Transverse colon (tissue), 4 donors: ENCODE results near the gene GJC1.

Source experiments
- CTCF ChIP-seq, 5 experiments: fragments of 200-600 bp in 3 of 5; fragments of 450-650 bp in 2 of 5; sonication (generic) in 3 of 5; IDR thresholded peaks; 1 replicate in 2 of 5; 2 replicates in 3 of 5; pipeline ENCODE4 v1.5.1; 2016 to 2017; ENCODE audit warnings: antibody characterized with exemption in 5 of 5, inconsistent platforms in 3 of 5, mild to moderate bottlenecking in 2 of 5, moderate library complexity in 1 of 5
- POLR2A ChIP-seq: fragments of 450-650 bp; IDR thresholded peaks from one replicate; pipeline ENCODE4 v1.6.1; 2016; ENCODE audit warnings: antibody characterized with exemption, mild to moderate bottlenecking, moderate library complexity
- POLR2AphosphoS5 ChIP-seq, 3 donors: sonication (generic); formaldehyde crosslinking; IDR thresholded peaks; one replicate each; pipeline ENCODE4 v1.6.1; 2016; ENCODE audit warnings: antibody characterized with exemption in 3 of 3

GRCh38 chr17:44795928-44796327, 34.2 kb downstream of the GJC1 start:
- TF ChIP-seq POLR2A, result no peak
- TF ChIP-seq CTCF (IDR thresholded peaks at IDR 0.05), result no peak
- TF ChIP-seq POLR2AphosphoS5 (IDR thresholded peaks at IDR 0.05), result no peak
